ENCODE results near the gene PML.
"Not testable (repeated sequence)": the region's sequence is repeated elsewhere in the genome, so short reads cannot be mapped to it uniquely, and the experiment has no call there.

DNA sequence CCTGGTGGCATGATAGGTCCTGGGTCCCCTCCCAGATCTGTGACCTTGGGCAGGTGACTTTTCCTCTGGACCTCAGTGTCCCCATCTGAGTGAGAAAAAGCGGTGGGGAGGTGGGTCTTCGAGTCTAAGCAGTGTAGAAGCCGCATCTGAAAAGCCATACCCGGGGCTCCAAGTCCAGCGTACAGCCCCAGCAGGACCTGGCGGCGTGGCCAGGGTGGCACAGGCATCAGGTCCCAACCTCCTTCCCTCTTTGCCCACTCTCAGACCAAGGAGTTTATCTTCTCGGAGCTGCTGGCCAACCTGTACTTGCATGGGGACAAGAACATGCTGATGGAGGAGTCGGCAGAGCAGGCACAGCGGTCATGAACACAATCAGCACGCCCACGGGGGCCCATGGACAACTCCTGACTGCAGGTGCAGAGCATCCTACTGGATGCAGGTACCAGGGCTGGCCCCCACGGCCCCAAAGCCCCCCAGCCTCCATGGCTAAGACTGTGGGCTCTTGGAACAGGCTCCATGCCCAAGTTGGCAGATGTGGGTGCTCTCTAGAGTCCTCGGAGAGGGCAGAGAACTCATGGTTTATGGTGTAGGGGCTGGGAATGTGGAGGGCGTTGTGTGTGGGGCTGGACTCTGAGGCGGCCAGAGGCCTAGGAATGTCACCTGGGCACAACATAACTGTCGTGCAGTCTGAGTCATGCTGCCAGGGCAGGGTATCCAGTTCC, 69.1 kb downstream of the PML start:
- not testable (repeated sequence) for TF ChIP-seq EZH2 (IDR thresholded peaks at IDR 0.05; ENCODE audit: borderline replicate concordance)
- TF ChIP-seq, protein P1, sequence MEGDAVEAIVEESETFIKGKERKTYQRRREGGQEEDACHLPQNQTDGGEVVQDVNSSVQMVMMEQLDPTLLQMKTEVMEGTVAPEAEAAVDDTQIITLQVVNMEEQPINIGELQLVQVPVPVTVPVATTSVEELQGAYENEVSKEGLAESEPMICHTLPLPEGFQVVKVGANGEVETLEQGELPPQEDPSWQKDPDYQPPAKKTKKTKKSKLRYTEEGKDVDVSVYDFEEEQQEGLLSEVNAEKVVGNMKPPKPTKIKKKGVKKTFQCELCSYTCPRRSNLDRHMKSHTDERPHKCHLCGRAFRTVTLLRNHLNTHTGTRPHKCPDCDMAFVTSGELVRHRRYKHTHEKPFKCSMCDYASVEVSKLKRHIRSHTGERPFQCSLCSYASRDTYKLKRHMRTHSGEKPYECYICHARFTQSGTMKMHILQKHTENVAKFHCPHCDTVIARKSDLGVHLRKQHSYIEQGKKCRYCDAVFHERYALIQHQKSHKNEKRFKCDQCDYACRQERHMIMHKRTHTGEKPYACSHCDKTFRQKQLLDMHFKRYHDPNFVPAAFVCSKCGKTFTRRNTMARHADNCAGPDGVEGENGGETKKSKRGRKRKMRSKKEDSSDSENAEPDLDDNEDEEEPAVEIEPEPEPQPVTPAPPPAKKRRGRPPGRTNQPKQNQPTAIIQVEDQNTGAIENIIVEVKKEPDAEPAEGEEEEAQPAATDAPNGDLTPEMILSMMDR (IDR thresholded peaks at IDR 0.05; ENCODE audit: poor library complexity), result not testable (repeated sequence)

Measured in hepatocyte (in vitro differentiated cells).